Sigmoid colon (tissue), 4 donors: ENCODE data around the gene ADARB2.

Experiments used
- EP300 ChIP-seq, 4 donors: sonication (generic); formaldehyde crosslinking; IDR thresholded peaks; one replicate each; pipeline ENCODE4 v1.6.1; 2017; ENCODE audit warnings: antibody characterized with exemption in 4 of 4
- POLR2A ChIP-seq, 2 donors: fragments of 450-650 bp; IDR thresholded peaks; one replicate each; pipeline ENCODE4 v1.6.1; 2016; ENCODE audit warnings: antibody characterized with exemption in 2 of 2, mild to moderate bottlenecking in 2 of 2, moderate library complexity in 2 of 2
- POLR2AphosphoS5 ChIP-seq, 4 donors: sonication (generic); formaldehyde crosslinking; IDR thresholded peaks; one replicate each; pipeline ENCODE4 v1.6.1; 2017; ENCODE audit warnings: antibody characterized with exemption in 4 of 4
- TF ChIP-seq, protein P1 (sequence below), 4 experiments: fragments of 450-650 bp in 3 of 4; fragments of 200-600 bp in 1 of 4; IDR thresholded peaks; one replicate each; pipeline ENCODE4 v1.5.1; 2016 to 2019; ENCODE audit warnings: antibody characterized with exemption in 4 of 4, mild to moderate bottlenecking in 3 of 4, moderate library complexity in 2 of 4

DNA sequence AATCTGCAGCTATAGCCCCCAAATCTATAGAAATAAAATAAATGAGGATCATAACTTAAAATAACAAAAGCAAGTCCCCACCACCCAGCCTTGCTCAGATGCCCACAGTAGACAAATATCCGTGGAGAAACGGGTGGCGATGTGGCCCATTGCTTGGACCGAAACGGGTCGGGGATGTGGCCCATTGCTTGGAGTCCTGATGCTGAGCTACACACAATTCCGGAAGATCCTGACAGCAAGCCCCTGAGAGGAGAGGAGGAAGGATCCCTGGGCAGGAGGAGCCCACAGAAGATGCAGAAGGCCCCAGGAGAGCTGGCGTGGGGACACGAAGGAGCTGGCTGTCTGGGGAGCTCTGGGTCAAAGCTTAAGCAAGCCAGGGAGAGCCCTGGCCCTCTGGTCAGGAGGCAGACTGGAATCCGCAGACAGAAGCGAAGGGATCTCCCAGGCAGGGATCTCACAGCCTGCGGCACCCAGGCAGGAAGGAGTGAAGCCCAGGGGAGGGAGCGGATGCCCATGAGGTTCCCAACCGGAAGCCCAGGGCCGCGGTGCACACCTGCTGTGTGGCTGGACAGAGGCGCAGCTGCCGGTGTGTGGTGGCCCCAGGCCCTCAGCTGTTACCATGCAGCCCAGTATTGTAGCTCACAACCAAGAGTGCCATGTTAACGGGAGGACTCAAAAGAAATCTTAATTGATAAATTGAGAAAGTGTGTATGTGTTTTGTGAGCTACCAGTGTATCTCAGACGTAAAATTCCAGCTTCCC lies 138.8 kb downstream of the ADARB2 start:
- TF ChIP-seq, protein P1, sequence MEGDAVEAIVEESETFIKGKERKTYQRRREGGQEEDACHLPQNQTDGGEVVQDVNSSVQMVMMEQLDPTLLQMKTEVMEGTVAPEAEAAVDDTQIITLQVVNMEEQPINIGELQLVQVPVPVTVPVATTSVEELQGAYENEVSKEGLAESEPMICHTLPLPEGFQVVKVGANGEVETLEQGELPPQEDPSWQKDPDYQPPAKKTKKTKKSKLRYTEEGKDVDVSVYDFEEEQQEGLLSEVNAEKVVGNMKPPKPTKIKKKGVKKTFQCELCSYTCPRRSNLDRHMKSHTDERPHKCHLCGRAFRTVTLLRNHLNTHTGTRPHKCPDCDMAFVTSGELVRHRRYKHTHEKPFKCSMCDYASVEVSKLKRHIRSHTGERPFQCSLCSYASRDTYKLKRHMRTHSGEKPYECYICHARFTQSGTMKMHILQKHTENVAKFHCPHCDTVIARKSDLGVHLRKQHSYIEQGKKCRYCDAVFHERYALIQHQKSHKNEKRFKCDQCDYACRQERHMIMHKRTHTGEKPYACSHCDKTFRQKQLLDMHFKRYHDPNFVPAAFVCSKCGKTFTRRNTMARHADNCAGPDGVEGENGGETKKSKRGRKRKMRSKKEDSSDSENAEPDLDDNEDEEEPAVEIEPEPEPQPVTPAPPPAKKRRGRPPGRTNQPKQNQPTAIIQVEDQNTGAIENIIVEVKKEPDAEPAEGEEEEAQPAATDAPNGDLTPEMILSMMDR (IDR thresholded peaks at IDR 0.05) = no peak
- TF ChIP-seq POLR2A (IDR thresholded peaks at IDR 0.05) = no peak
- no peak for TF ChIP-seq EP300 (IDR thresholded peaks at IDR 0.05)
- no peak for TF ChIP-seq POLR2AphosphoS5 (IDR thresholded peaks at IDR 0.05)
